ENCODE measurements around the gene PRAC1.

- TF ChIP-seq CTCF (IDR thresholded peaks at IDR 0.05), result no peak
- TF ChIP-seq POLR2A (IDR thresholded peaks at IDR 0.05), result no peak
- no peak for TF ChIP-seq POLR2AphosphoS5 (IDR thresholded peaks at IDR 0.05)
- no peak for TF ChIP-seq EP300 (IDR thresholded peaks at IDR 0.05)
These were observed 32.4 kb upstream of the PRAC1 start for GRCh38 chr17:48754500-48755261.

Measured in suprapubic skin (tissue), 4 donors.